HEK293T (cell line): ENCODE measurements around the gene NCKIPSD.

ENCODE experiments used
- FOXA1 ChIP-seq: fragments of 450-650 bp; IDR thresholded peaks from 2 replicates; pipeline ENCODE4 v1.6.1; 2016; ENCODE audit warnings: mild to moderate bottlenecking
- NFRKB ChIP-seq: fragments of 450-650 bp; IDR thresholded peaks from 2 replicates; pipeline ENCODE4 v1.6.1; 2016; ENCODE audit warnings: mild to moderate bottlenecking, moderate library complexity
- SP1 ChIP-seq: fragments of 450-650 bp; IDR thresholded peaks from 2 replicates; pipeline ENCODE4 v1.6.1; 2017

GRCh38 chr3:48624767-48625166 is 60.9 kb downstream of the NCKIPSD start:
- TF ChIP-seq FOXA1 (no peak), SP1 (no peak), NFRKB (no peak)
